ENCODE measurements around the gene SETD7.

DNA sequence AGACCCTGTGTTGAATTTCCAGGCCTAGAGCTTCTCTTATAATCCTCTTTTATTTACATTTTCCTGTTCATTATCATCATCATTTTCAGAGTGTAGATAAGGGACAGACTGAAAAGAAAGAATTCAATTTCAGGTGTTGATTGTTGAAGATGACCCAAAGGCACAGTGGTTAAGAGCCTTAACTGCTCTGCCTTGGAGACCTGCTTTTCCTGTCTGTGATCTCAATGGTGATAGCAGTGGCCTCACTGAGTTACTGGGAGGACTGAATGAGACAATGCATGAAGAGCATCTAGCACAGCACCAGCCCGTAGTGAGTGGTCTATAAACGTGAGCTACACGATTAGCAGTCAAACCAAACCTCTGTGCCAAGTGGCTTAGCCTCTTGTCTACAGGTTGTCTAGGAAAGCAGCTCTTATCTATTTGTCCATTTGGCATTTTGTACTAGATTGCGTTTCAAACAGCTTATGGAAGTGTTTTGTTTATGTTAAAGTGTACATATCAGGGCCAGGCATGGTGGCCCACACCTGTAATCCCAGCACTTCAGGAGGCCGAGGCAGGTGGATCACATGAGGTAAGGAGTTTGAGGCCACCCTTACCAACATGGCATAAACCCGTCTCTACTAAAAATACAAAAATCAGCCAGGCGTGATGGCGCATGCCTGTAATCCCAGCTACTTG lies 41.5 kb downstream of the SETD7 start:
- TF ChIP-seq EZH2 (IDR thresholded peaks at IDR 0.05) (no peak), POLR2AphosphoS5 (IDR thresholded peaks at IDR 0.05; ENCODE audit: borderline replicate concordance, low read depth, low read length) (no peak), FOXP2 (optimal IDR thresholded peaks at IDR 0.05; ENCODE audit: control extremely low read depth, extremely low read length, insufficient read depth) (no peak)
